CD1c-positive myeloid dendritic cell (primary cell): ENCODE measurements around the gene DDX51.
A peak's percentile ranks its signal among the peaks of the same experiment; 100 is the strongest.
"Not testable (repeated sequence)": the region's sequence is repeated elsewhere in the genome, so short reads cannot be mapped to it uniquely, and the experiment has no call there.

ENCODE experiments used
- DNase-seq: peaks from one replicate; pipeline ENCODE4 v3.0.0-alpha.2; 2016; ENCODE audit errors: extremely low spot score

The DDX51 gene

GRCh38 chr12:132140918-132141841, 2.9 kb downstream of the DDX51 start:
- DNase-seq, result no peak

GRCh38 chr12:132140501-132140900, 3.6 kb downstream of the DDX51 start:
- no peak for DNase-seq

GRCh38 chr12:132139912-132140311, 4.2 kb downstream of the DDX51 start:
- no peak for DNase-seq

- DNase-seq, result no peak
Measured at GRCh38 chr12:132138941-132139871, 4.9 kb downstream of the DDX51 start.

- DNase-seq, result no peak
Measured at GRCh38 chr12:132137483-132138125, 6.5 kb downstream of the DDX51 start.

GRCh38 chr12:132136226-132136625, 7.9 kb downstream of the DDX51 start:
- DNase-seq, result not testable (repeated sequence)

- DNase-seq, result not testable (repeated sequence)
Measured at GRCh38 chr12:132134653-132135183, 9.4 kb downstream of the DDX51 start.

GRCh38 chr12:132133952-132134652, 10.0 kb downstream of the DDX51 start:
- no peak for DNase-seq

GRCh38 chr12:132132609-132133430, 11.3 kb downstream of the DDX51 start:
- DNase-seq, result no peak

- DNase-seq, result no peak
Measured at GRCh38 chr12:132131952-132132351, 12.2 kb downstream of the DDX51 start.

GRCh38 chr12:132131229-132131628, 12.9 kb downstream of the DDX51 start:
- no peak for DNase-seq

GRCh38 chr12:132130690-132131089, 13.4 kb downstream of the DDX51 start:
- DNase-seq, result no peak

- DNase-seq, result no peak
Measured at GRCh38 chr12:132129007-132129406, 15.1 kb downstream of the DDX51 start.

GRCh38 chr12:132127041-132127440, 17.1 kb downstream of the DDX51 start:
- no peak for DNase-seq

GRCh38 chr12:132125736-132126135, 18.4 kb downstream of the DDX51 start:
- no peak for DNase-seq

- DNase-seq, result no peak
Measured at GRCh38 chr12:132124766-132125425, 19.2 kb downstream of the DDX51 start.

GRCh38 chr12:132123970-132124765, 20.0 kb downstream of the DDX51 start:
- peak; percentile 9 for DNase-seq

GRCh38 chr12:132121283-132121682, 22.8 kb downstream of the DDX51 start:
- DNase-seq, result no peak

GRCh38 chr12:132118876-132119275, 25.2 kb downstream of the DDX51 start:
- no peak for DNase-seq
